Stomach (tissue), 9 donors: ENCODE data around the gene KLHL42. TPM values are rescaled to one million over a fixed set of nuclear protein-coding genes. Genes with fewer than 3 reads are reported as not detected.
"Not testable (repeated sequence)": the region's sequence is repeated elsewhere in the genome, so short reads cannot be mapped to it uniquely, and the experiment has no call there.

ENCODE experiments used
- DNase-seq, 2 donors: peaks; one replicate each; pipeline versions ENCODE4 v3.0.0 to v3.0.0-alpha.2; 2013 to 2019
- H3K27ac ChIP-seq, 5 donors: fragments of 200-600 bp in 4 of 5; sonication (generic) in 4 of 5; one replicate each; pipeline ENCODE4 v1.5.1; 2013 to 2019; ENCODE audit warnings: mild to moderate bottlenecking in 1 of 5, moderate library complexity in 1 of 5
- H3K27me3 ChIP-seq, 3 donors: fragments of 200-600 bp; sonication (generic); one replicate each; pipeline ENCODE4 v1.5.1; 2017 to 2019; ENCODE audit warnings: mixed run types in 1 of 3
- H3K36me3 ChIP-seq, 4 donors: fragments of 200-600 bp; sonication (generic); 1 replicate in 3 of 4; 2 replicates in 1 of 4; pipeline ENCODE4 v1.5.1; 2016 to 2019
- H3K4me1 ChIP-seq, 4 donors: fragments of 200-600 bp; sonication (generic); one replicate each; pipeline ENCODE4 v1.5.1; 2016 to 2019
- H3K4me3 ChIP-seq, 4 donors: fragments of 200-600 bp; sonication (generic) in 3 of 4; one replicate each; pipeline ENCODE4 v1.5.1; 2016 to 2019; ENCODE audit warnings: mild to moderate bottlenecking in 1 of 4
- H3K9me3 ChIP-seq, 4 donors: fragments of 200-600 bp; sonication (generic); one replicate each; pipeline ENCODE4 v1.5.1; 2016 to 2019
- CTCF ChIP-seq, 7 experiments: fragments of 450-650 bp in 4 of 7; fragments of 200-600 bp in 3 of 7; sonication (generic) in 3 of 7; IDR thresholded peaks; one replicate each; pipeline ENCODE4 v1.5.1; 2016 to 2019; ENCODE audit warnings: antibody characterized with exemption in 7 of 7, control low read depth in 2 of 7, mild to moderate bottlenecking in 1 of 7
- EP300 ChIP-seq: sonication (generic); formaldehyde crosslinking; IDR thresholded peaks from one replicate; pipeline ENCODE4 v1.6.1; 2017; ENCODE audit warnings: antibody characterized with exemption
- POLR2A ChIP-seq, 4 donors: fragments of 450-650 bp; IDR thresholded peaks; one replicate each; pipeline ENCODE4 v1.6.1; 2016; ENCODE audit warnings: antibody characterized with exemption in 4 of 4, control low read depth in 2 of 4, mild to moderate bottlenecking in 1 of 4, moderate library complexity in 1 of 4
- POLR2AphosphoS5 ChIP-seq, 3 donors: sonication (generic); formaldehyde crosslinking; IDR thresholded peaks; one replicate each; pipeline ENCODE4 v1.6.1; 2016; ENCODE audit warnings: antibody characterized with exemption in 3 of 3
- WGBS, 5 donors: extraction: QIAGEN DNeasy Blood & Tissue Kit in 3 of 5; methylation state at CpG; one replicate each; pipeline versions ENCODE4 v1.1.5 to v1.1.7; 2013 to 2018; 5-methylcytosine and 5-hydroxymethylcytosine counted together
- intact Hi-C: fragments of 100-400 bp; cut with DNase I; formaldehyde crosslinking; loops from one replicate; pipeline ENCODE4 v1.15.1; 2023; ENCODE audit warnings: low total_unique reads
- polyA plus RNA-seq, 3 donors: library from polyadenylated mRNA; stranded (reverse); fragments of 200-250 nt; gene quantifications; one replicate each; pipeline ENCODE4 v1.2.3, GENCODE V29; 2013
- total RNA-seq, 5 donors: library from RNA; depleted of rRNA; stranded (reverse); fragments of >200 nt; gene quantifications; one replicate each; pipeline versions ENCODE4 v1.1.0 to v1.2.3, GENCODE V29; 2014 to 2016
- donor health status: healthy with polysubstance abuse.
- donor health status: Bipolar disorder and iron deficiency.
- donor health status: healthy.

The KLHL42 gene
- total and polyA plus RNA-seq, 8 donors: 5.1 to 141 (median 16.7) TPM

- Histone ChIP-seq H3K4me1 (no peaks in the 10 kb centered on the region), H3K27ac (no peak overlapping the region), H3K4me3 (no peak overlapping the region), H3K9me3 (no peaks in the 10 kb centered on the region), H3K27me3 (no peaks in the 10 kb centered on the region), H3K36me3 (peaks cover 4 to 83% (median 72%) of the 10 kb centered on the region in 4 donors)
- 84 to 95% (median 88%) methylated on average over 1 of the region's 1 CpG for WGBS, 5 donors
- intact Hi-C loops: loop anchor here (10.0 kb wide), 1 partner anchor 81 kb away; no protein-coding TSS in a partner anchor
- DNase-seq: no peak
- TF ChIP-seq POLR2AphosphoS5 (IDR thresholded peaks at IDR 0.05): no peak
- no peak for TF ChIP-seq EP300
- TF ChIP-seq CTCF (IDR thresholded peaks at IDR 0.05): no peak
- no peak for TF ChIP-seq POLR2A (IDR thresholded peaks at IDR 0.05)
Measured at GRCh38 chr12:27733791-27734190, 46.2 kb upstream of the KLHL42 start.

- H3K36me3 ChIP-seq: peaks cover 4 to 86% (median 76%) of the 10 kb centered on the region in 4 donors
- H3K27me3 ChIP-seq, H3K4me1 ChIP-seq, H3K4me3 ChIP-seq, H3K9me3 ChIP-seq, DNase-seq, H3K27ac ChIP-seq: not testable (repeated sequence)
- intact Hi-C loops: loop anchor here (10.0 kb wide), 1 partner anchor 80 kb away; no protein-coding TSS in a partner anchor
- 90 to 94% (median 92%) methylated on average over 9 of the region's 9 CpGs for WGBS, 5 donors
Measured at GRCh38 chr12:27734321-27734720, 45.7 kb upstream of the KLHL42 start.

GRCh38 chr12:27743601-27744000 is 36.4 kb upstream of the KLHL42 start:
- WGBS, 5 donors: 95 to 98% (median 97%) methylated on average over 5 of the region's 5 CpGs
- intact Hi-C loops: loop anchor here (5.0 kb wide), 1 partner anchor 194 kb away; no protein-coding TSS in a partner anchor
- H3K36me3 ChIP-seq: peaks cover 2 to 62% (median 58%) of the 10 kb centered on the region in 4 donors

GRCh38 chr12:27745734-27746133 is 34.3 kb upstream of the KLHL42 start:
- peaks cover 2 to 40% (median 37%) of the 10 kb centered on the region in 4 donors for H3K36me3 ChIP-seq
- H3K4me3 ChIP-seq, DNase-seq, H3K27me3 ChIP-seq, H3K9me3 ChIP-seq, intact Hi-C loops, H3K27ac ChIP-seq: not testable (repeated sequence)
- H3K4me1 ChIP-seq: peaks cover 0 to 27% (median 9%) of the 10 kb centered on the region in 4 donors
- 78 to 100% (median 92%) methylated on average over 1 of the region's 1 CpG for WGBS, 5 donors

More at GRCh38 chr12:27743601-27744000, 36.4 kb upstream of the KLHL42 start:
- DNase-seq: no peak
- no peak overlapping the region for H3K27ac ChIP-seq
- no peak for TF ChIP-seq POLR2A (IDR thresholded peaks at IDR 0.05)
- no peak for TF ChIP-seq CTCF (IDR thresholded peaks at IDR 0.05)
- no peak for TF ChIP-seq EP300
- TF ChIP-seq POLR2AphosphoS5 (IDR thresholded peaks at IDR 0.05): no peak
- no peaks in the 10 kb centered on the region for H3K27me3 ChIP-seq
- H3K4me1 ChIP-seq: peaks cover 0 to 25% (median 8%) of the 10 kb centered on the region in 4 donors
- H3K9me3 ChIP-seq: no peaks in the 10 kb centered on the region
- H3K4me3 ChIP-seq: no peak overlapping the region

GRCh38 chr12:27747111-27747820 is 32.8 kb upstream of the KLHL42 start:
- Histone ChIP-seq H3K27ac (peak overlapping the region in 4 of 5 donors; percentile 64 to 80 (median 74)), H3K36me3 (peaks cover 2 to 37% (median 30%) of the 10 kb centered on the region in 4 donors), H3K9me3 (no peaks in the 10 kb centered on the region), H3K4me1 (peaks cover 0 to 31% (median 9%) of the 10 kb centered on the region in 4 donors), H3K27me3 (no peaks in the 10 kb centered on the region), H3K4me3 (no peak overlapping the region)
- DNase-seq: peak in 1 of 2 donors; percentile 17
- WGBS, 5 donors: 83 to 92% (median 89%) methylated on average over 3 of the region's 3 CpGs
- TF ChIP-seq POLR2A (IDR thresholded peaks at IDR 0.05) (no peak), CTCF (IDR thresholded peaks at IDR 0.05) (no peak), EP300 (no peak), POLR2AphosphoS5 (IDR thresholded peaks at IDR 0.05) (no peak)
- intact Hi-C loops: no loop called here
